Caki2 (cell line): ENCODE data around the gene SERPINB6. TPM values are rescaled to one million over a fixed set of nuclear protein-coding genes. Genes with fewer than 3 reads are reported as not detected.

ENCODE experiments used
- DNase-seq: peaks from one replicate; pipeline ENCODE4 v3.0.0-alpha.2; 2015; ENCODE audit warnings: low read depth
- in situ Hi-C: cut with HindIII; loops from 2 replicates; pipeline ENCODE4 v1.10.0; 2016; ENCODE audit warnings: low sequenced_read_pairs, low pct_unique_long_range_greater_than_20kb, mixed read lengths
- total RNA-seq: library from RNA; depleted of rRNA; stranded (reverse); fragments of >200 nt; shearing (Covaris generic); gene quantifications from 2 replicates; pipeline ENCODE4 v1.2.3, GENCODE V29; 2014; ENCODE audit warnings: low replicate concordance

The SERPINB6 gene
- total RNA-seq, 1 experiment from 2014 or later, result 154 TPM

DNA sequence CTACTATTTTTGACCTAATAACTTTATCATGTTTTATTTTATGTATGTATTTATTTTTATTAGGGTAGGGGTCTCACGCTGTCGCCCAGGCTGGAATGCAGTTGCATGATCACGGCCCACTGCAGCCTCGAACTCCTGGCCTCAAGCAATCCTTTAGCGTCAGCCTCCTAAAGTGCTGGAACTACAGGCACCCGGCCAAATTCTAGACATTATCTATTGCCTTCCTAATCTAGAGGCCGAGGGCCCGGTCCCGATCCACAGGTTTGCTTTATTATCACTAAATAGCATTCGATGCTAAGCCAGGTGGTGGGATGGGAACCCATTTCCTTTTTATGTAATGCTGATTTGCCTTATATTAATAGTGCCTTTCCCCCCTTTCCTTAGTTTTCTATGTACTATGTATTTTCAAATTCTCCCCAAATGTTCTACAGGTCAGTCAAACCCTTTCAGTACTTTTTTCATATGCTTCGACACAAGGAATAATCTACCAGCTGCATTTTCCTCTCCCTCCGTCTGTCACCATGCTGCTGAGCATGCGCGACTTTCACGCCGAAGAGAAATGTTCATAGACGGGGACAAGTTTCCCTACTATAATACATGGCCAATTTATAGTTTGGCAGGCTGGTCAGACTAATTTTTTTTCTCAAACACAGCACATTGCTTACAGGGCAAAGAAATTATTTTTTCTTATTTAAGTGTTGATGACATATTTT is 6.4 kb downstream of the SERPINB6 start:
- in situ Hi-C loops, result no loop called here
- DNase-seq, result no peak

GRCh38 chr6:2963756-2964155 is 7.6 kb downstream of the SERPINB6 start:
- in situ Hi-C loops, result no loop called here
- DNase-seq, result no peak

DNA sequence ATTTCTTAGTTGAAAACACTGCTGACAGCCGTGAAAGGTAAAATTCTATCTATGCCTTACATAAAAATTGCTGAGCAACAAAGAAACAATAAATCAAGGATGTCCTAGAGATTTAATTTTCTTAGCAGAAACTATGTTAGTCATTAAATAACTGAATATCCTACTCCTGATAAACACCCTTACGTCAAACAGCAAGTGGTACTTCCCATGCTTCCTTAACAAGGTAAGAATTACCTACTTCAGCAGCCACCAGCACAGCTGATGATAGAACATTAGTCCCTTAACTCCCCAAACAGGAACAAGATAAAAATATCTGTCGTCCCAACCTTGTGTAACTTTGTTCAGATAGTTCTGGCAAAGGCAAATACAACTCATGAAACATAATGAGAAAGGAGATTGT is 8.7 kb downstream of the SERPINB6 start:
- no peak for DNase-seq
- in situ Hi-C loops, result no loop called here

- in situ Hi-C loops, result no loop called here
- no peak for DNase-seq
Observed at GRCh38 chr6:2962004-2962403, 9.4 kb downstream of the SERPINB6 start.

DNA sequence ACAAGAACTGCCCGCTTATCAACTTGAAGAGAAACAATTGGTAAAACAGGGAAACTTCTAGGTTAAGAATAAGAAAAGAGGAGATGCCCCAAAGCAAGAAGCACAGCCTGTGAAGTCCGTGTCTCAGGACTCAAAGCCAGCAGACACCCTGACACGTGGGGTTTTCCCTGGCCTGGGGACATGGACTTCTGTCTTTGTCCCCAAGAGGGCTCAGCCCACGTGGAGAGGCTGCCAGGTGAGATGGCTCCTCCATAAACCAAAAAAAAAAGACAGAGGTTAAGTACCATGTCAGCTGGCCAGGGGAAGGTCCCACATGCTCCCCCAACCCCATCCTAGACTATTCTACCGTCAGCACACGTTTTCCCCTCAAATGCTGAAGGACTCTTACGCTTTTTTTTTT is 9.9 kb downstream of the SERPINB6 start:
- no peak for DNase-seq
- in situ Hi-C loops, result no loop called here

GRCh38 chr6:2960935-2961334 is 10.4 kb downstream of the SERPINB6 start:
- DNase-seq, result no peak
- in situ Hi-C loops, result no loop called here

- in situ Hi-C loops, result no loop called here
- peak; percentile 61 for DNase-seq
Observed at GRCh38 chr6:2959909-2960719, 11.3 kb downstream of the SERPINB6 start.

DNA sequence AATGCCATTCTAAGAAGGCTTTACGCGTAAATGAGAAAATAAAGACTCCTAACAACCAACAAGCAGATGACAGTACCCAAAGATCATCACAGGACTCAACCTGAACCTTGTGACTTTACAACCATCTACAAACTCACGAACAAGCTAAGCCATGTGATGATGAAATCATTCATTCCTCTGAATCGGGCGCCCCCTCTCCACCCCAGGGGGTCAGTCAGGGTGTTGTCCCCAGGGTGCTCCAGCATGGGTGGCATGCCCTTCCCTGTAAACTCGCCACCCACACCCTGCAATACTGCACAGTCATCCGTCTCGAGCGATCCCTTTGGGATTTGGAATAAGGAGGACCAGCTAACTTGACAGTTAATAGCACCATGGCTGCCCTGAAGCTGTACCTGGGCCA is 12.6 kb downstream of the SERPINB6 start:
- in situ Hi-C loops, result no loop called here
- no peak for DNase-seq

DNA sequence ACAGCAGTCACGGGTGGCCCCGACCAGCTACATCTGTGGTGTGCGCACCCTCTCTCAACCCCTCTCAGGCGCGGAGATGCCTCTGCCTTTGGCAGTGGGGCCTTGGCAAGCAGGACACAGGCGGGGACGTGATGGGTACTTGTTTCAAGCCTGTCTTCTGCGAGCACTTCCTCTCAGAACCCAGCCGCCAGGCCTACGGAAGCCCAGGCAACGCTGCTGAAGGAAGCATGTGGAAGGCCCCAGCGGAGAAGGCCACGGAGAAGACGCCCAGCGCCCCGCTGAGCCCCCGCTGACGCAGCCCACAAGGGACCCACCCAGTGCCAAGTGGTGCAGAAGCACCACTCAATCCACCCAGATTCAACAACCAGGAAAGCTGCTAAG is 13.0 kb downstream of the SERPINB6 start:
- in situ Hi-C loops, result no loop called here
- DNase-seq, result no peak

- no peak for DNase-seq
- in situ Hi-C loops, result no loop called here
Observed at GRCh38 chr6:2957696-2958330, 13.6 kb downstream of the SERPINB6 start.

GRCh38 chr6:2956930-2957685 is 14.3 kb downstream of the SERPINB6 start:
- in situ Hi-C loops, result no loop called here
- DNase-seq, result no peak

GRCh38 chr6:2953098-2953497 is 18.3 kb downstream of the SERPINB6 start:
- in situ Hi-C loops, result no loop called here
- DNase-seq, result no peak

- in situ Hi-C loops, result no loop called here
Observed at GRCh38 chr6:2952557-2953095, 18.7 kb downstream of the SERPINB6 start.

DNA sequence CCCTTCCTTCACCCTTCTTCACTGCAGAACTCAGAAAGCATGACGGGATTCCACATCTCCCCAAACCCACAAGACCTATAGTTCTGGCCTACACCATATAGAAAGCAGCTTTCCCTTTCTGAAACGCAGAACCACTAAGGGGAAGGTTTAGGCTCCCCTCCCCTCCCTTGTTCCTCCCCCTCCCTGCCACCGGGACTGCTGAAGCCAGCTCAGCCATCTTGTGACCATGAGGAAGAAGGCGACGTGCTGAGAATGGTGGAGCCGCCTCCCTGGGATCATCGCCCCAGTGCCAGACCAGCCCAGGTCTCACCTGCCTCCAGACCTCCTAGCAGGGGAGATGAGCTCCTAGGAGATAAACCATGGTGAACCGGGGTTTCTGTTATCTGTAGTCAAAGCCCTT is 19.6 kb downstream of the SERPINB6 start:
- no peak for DNase-seq
- in situ Hi-C loops, result no loop called here

More at GRCh38 chr6:2952557-2953095, 18.7 kb downstream of the SERPINB6 start:
- peak; percentile 97 for DNase-seq

DNA sequence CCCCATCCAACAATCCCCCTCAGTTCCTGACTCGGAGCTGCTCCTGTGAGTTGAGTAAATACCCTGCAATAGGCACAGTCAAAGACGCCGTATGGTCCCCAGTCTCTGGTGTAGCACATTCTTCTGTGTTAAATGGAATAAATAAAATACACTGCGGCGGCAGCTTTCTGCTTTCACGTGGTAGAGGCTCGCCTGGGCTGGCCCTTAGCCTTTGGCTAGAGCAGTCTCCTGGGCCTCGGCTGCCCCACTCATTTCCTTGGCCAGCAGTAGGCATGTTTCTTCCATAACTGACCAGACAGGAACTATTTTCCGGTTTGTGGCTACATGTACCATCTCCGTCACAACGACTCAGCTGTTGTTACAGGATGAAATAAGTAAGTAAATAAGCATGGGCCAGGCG is 20.7 kb downstream of the SERPINB6 start:
- in situ Hi-C loops, result no loop called here
- DNase-seq, result no peak

DNA sequence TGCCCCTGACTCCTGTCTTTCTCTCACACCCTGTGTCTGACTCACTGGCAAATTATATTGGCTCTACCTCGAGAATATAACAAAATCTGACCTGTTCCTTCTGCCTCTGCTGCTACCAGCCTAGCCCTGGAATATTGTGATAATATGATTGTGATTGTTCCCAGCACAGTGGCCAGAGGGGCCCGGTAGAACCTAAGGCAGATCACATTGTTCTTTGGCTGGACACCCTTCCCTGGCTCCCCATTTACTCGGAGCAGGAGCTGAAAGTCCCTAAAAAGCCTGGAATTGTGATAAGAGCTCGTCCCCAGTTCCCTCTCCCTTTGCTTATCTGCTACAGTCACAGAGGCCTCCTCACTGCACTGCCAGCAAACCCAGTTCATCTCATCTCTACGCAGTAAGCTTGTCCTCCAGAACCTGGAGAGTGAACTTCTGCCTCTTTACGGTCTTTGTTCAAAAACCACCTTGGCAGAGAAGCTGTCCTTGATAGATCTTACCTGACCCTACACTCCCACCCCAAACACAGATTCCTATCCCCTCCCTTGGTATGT is 21.8 kb downstream of the SERPINB6 start:
- in situ Hi-C loops, result no loop called here
- DNase-seq, result no peak

GRCh38 chr6:2949121-2949520 is 22.2 kb downstream of the SERPINB6 start:
- DNase-seq, result no peak
- in situ Hi-C loops, result no loop called here
